NCI-H446 (cell line): ENCODE measurements around the gene OBSCN.

Source experiments
- DNase-seq, 2 experiments: peaks; one replicate each; lab custom pipeline; 2025; lab: John Stamatoyannopoulos, UW

The OBSCN gene

GRCh38 chr1:228190778-228191177 is 17.1 kb upstream of the OBSCN start:
- DNase-seq, result no peak

- no peak for DNase-seq
These were observed 13.4 kb upstream of the OBSCN start for GRCh38 chr1:228194436-228194835.

GRCh38 chr1:228194921-228195812 is 12.7 kb upstream of the OBSCN start:
- DNase-seq, result no peak

- DNase-seq, result no peak
These were observed 10.2 kb upstream of the OBSCN start for GRCh38 chr1:228197555-228198147.

GRCh38 chr1:228198977-228199590 is 8.8 kb upstream of the OBSCN start:
- no peak for DNase-seq

- DNase-seq, result no peak
These were observed 2.9 kb upstream of the OBSCN start for GRCh38 chr1:228204958-228205357.

GRCh38 chr1:228205526-228206436 is 2.1 kb upstream of the OBSCN start:
- no peak for DNase-seq

- DNase-seq, result no peak
These were observed 1.1 kb upstream of the OBSCN start for GRCh38 chr1:228206582-228207351.

GRCh38 chr1:228207381-228207810 is 448 bp upstream of the OBSCN start:
- DNase-seq, result no peak

- DNase-seq, result no peak
These were observed 1.1 kb downstream of the OBSCN start for GRCh38 chr1:228208831-228209551.

- DNase-seq, result no peak
These were observed 1.8 kb downstream of the OBSCN start for GRCh38 chr1:228209657-228210056.

- no peak for DNase-seq
These were observed 2.3 kb downstream of the OBSCN start for GRCh38 chr1:228210076-228210651.

GRCh38 chr1:228210712-228211530 is 3.1 kb downstream of the OBSCN start:
- no peak for DNase-seq

- no peak for DNase-seq
These were observed 3.9 kb downstream of the OBSCN start for GRCh38 chr1:228211531-228212414.

GRCh38 chr1:228212415-228212965 is 4.6 kb downstream of the OBSCN start:
- no peak for DNase-seq

GRCh38 chr1:228212966-228213844 is 5.4 kb downstream of the OBSCN start:
- DNase-seq, result peak; percentile 27 to 83
